Endothelial cell of umbilical vein (primary cell): ENCODE data around the gene PWP1. TPM values are rescaled to one million over a fixed set of nuclear protein-coding genes. Genes with fewer than 3 reads are reported as not detected.

Experiments
- BruUV-seq: library from RNA; stranded (reverse); fragments of 400-500 nt; replicated peaks from 2 replicates; lab custom pipeline; 2021; lab: Mats Ljungman, UMichigan
- CTCF ChIA-PET: fragments of 300-600, 350-600 bp; sonication (Branson Sonifier 250); formaldehyde crosslinking; loops from one replicate; lab custom pipeline; 2021; ENCODE audit warnings: antibody characterized with exemption, inconsistent platforms; lab: Charles Lee
- POLR2A ChIA-PET: fragments of 300-600, 350-600 bp; sonication (Branson Sonifier 250); formaldehyde crosslinking; loops from one replicate; lab custom pipeline; 2021; ENCODE audit warnings: antibody characterized with exemption, inconsistent platforms; lab: Charles Lee
- DNase-seq: peaks from one replicate; pipeline ENCODE4 v3.0.0-alpha.2; 2011; ENCODE audit warnings: low read depth, low spot score
- FAIRE-seq: peaks from 2 replicates; lab custom pipeline; 2011; peaks lifted over from hg19 to GRCh38; lab: Jason Lieb, UNC
- H2AFZ ChIP-seq: 2 replicates; pipeline ENCODE4 v1.6.0; 2012; ENCODE audit warnings: low read depth, low read length, control low read depth, inconsistent platforms
- H3K27ac ChIP-seq: 2 replicates; pipeline ENCODE4 v1.5.1; 2011; ENCODE audit warnings: low read depth, mild to moderate bottlenecking, control low read depth, low read length, moderate library complexity; ENCODE audit not compliant: insufficient read depth
- H3K27me3 ChIP-seq, 2 experiments: 2 replicates each; pipeline versions ENCODE4 v1.6.0 to v1.6.1; 2011; ENCODE audit warnings: low read length in 2 of 2, mixed read lengths in 1 of 2; ENCODE audit not compliant: control insufficient read depth in 2 of 2, insufficient read depth in 2 of 2
- H3K36me3 ChIP-seq, 2 experiments: 2 replicates in 1 of 2; 3 replicates in 1 of 2; pipeline ENCODE4 v1.5.1; 2011; ENCODE audit warnings: low read length in 2 of 2, mild to moderate bottlenecking in 1 of 2, moderate library complexity in 1 of 2; ENCODE audit not compliant: control insufficient read depth in 2 of 2, insufficient read depth in 2 of 2; ENCODE audit errors: extremely low read depth in 1 of 2
- H3K4me1 ChIP-seq: 3 replicates; pipeline ENCODE4 v1.5.1; 2011; ENCODE audit warnings: mild to moderate bottlenecking, low read length; ENCODE audit not compliant: control insufficient read depth, insufficient read depth; ENCODE audit errors: extremely low read depth
- H3K4me2 ChIP-seq: 2 replicates; pipeline ENCODE4 v1.6.1; 2011; ENCODE audit warnings: low read length, control low read depth, mixed read lengths; ENCODE audit not compliant: insufficient read depth
- H3K4me3 ChIP-seq, 3 experiments: fragments of 200-600 bp in 1 of 3; sonication (generic), shearing (Covaris generic) in 1 of 3; replicated peaks in 1 of 3; 2 replicates each; pipeline ENCODE4 v1.5.1; 2011 to 2016; ENCODE audit warnings: control low read depth in 3 of 3, low read length in 3 of 3, mild to moderate bottlenecking in 2 of 3, inconsistent platforms in 1 of 3, low read depth in 1 of 3, moderate library complexity in 1 of 3; ENCODE audit not compliant: insufficient read depth in 1 of 3
- H3K79me2 ChIP-seq: 2 replicates; pipeline ENCODE4 v1.6.0; 2012; ENCODE audit warnings: low read length, inconsistent platforms; ENCODE audit not compliant: control insufficient read depth, insufficient read depth
- H3K9ac ChIP-seq: replicated peaks from 2 replicates; pipeline ENCODE3; 2011; ENCODE audit warnings: low read length, control low read depth; ENCODE audit not compliant: insufficient read depth; ENCODE audit errors: extremely low read depth
- H3K9me1 ChIP-seq: replicated peaks from 3 replicates; pipeline ENCODE4 v1.6.0; 2011; ENCODE audit warnings: mild to moderate bottlenecking, low read length; ENCODE audit not compliant: control insufficient read depth, insufficient read depth; ENCODE audit errors: extremely low read depth
- H3K9me3 ChIP-seq: replicated peaks from 2 replicates; pipeline ENCODE4 v1.5.1; 2012; ENCODE audit warnings: low read length, inconsistent platforms; ENCODE audit not compliant: control insufficient read depth, insufficient read depth
- H4K20me1 ChIP-seq: replicated peaks from 2 replicates; pipeline ENCODE3; 2011; ENCODE audit warnings: mild to moderate bottlenecking, low read length; ENCODE audit not compliant: control insufficient read depth, insufficient read depth; ENCODE audit errors: extremely low read depth
- EZH2 ChIP-seq: IDR thresholded peaks from 2 replicates; pipeline ENCODE4 v1.6.1; 2012; ENCODE audit warnings: borderline replicate concordance, low read depth, mild to moderate bottlenecking, moderate library complexity, low read length, inconsistent platforms; ENCODE audit not compliant: severe bottlenecking
- FOS ChIP-seq: IDR thresholded peaks from 2 replicates; pipeline ENCODE4 v1.6.1; 2011; ENCODE audit warnings: mild to moderate bottlenecking, low read length, moderate library complexity, borderline replicate concordance; ENCODE audit not compliant: insufficient read depth
- GATA2 ChIP-seq: IDR thresholded peaks from 2 replicates; pipeline ENCODE4 v1.7.0; 2011; ENCODE audit warnings: low read depth, mild to moderate bottlenecking, moderate library complexity, mixed read lengths, low read length; ENCODE audit not compliant: insufficient read length, insufficient read depth
- JUN ChIP-seq: IDR thresholded peaks from 2 replicates; pipeline ENCODE4 v1.6.1; 2011; ENCODE audit warnings: borderline replicate concordance, low read depth; ENCODE audit not compliant: insufficient read length, insufficient read depth
- MAX ChIP-seq: IDR thresholded peaks from 2 replicates; pipeline ENCODE4 v1.6.1; 2011; ENCODE audit not compliant: insufficient read depth, insufficient read length
- MYC ChIP-seq: IDR thresholded peaks from one replicate; pipeline ENCODE4 v1.6.1; 2011; ENCODE audit warnings: mild to moderate bottlenecking, low read depth, low read length
- POLR2A ChIP-seq: IDR thresholded peaks from 2 replicates; pipeline ENCODE4 v1.6.1; 2012; ENCODE audit warnings: low read depth, mild to moderate bottlenecking, control low read depth, low read length
- POLR2AphosphoS5 ChIP-seq: IDR thresholded peaks from 2 replicates; pipeline ENCODE4 v1.6.1; 2012; ENCODE audit warnings: low read depth, mild to moderate bottlenecking, control low read depth, low read length, moderate library complexity; ENCODE audit not compliant: insufficient read depth
- dilution Hi-C: fragments of 300-500 bp; cut with MboI; formaldehyde crosslinking; loops from one replicate; pipeline ENCODE4 v1.15.0; 2019; ENCODE audit warnings: low sequenced_read_pairs; ENCODE audit not compliant: extremely low pct_ligation_motif_present
- intact Hi-C: fragments of 100-400 bp; cut with micrococcal nuclease; formaldehyde crosslinking; loops from one replicate; pipeline ENCODE4 v1.10.0; 2022
- polyA plus RNA-seq, 4 experiments: library from polyadenylated mRNA; depleted of rRNA in 3 of 4; stranded (reverse) in 3 of 4; unstranded in 1 of 4; fragments of >200 nt; gene quantifications; 2 replicates each; pipeline versions ENCODE4 v1.2.1 to v1.2.3, GENCODE V29; 2011 to 2012; ENCODE audit warnings: missing spikeins in 1 of 4
- total RNA-seq: library from RNA; stranded (reverse); gene quantifications from 2 replicates; pipeline ENCODE4 v1.2.3, GENCODE V29; 2021
- TF ChIP-seq, protein P1 (sequence below), 2 donors: IDR thresholded peaks; 1 replicate in 1 of 2; 2 replicates in 1 of 2; pipeline ENCODE4 v1.5.1; 2011; ENCODE audit warnings: low read length in 2 of 2, mild to moderate bottlenecking in 2 of 2, moderate library complexity in 2 of 2, control low read depth in 1 of 2, inconsistent platforms in 1 of 2, low read depth in 1 of 2; ENCODE audit not compliant: insufficient read depth in 1 of 2; ENCODE audit errors: extremely low read depth in 1 of 2

Gene PWP1
- total and polyA plus RNA-seq, 2 donors (not counting 3 experiments of a cell fraction or from before 2014, with no cell fraction given): 70.8 to 154 TPM

DNA sequence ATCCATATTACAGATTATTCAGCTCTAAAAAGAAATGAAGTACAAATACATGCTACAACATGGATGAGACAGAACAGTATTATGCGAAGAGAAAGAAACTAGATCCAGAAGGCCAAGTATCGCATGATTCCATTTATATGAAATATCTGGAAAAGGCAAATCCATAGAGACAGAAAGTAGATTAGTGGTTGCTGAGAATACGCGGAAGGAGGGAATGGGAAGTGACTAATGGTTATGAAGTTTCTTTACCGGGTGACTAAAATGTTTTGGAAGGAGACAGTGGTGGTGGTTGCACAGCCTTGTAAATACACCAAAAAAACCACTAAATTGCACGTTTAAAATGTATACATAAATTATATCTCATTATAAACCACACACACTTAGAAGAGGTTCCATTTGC is 62.9 kb downstream of the PWP1 start:
- peaks cover 47% of the 10 kb centered on the region for H3K4me1 ChIP-seq
- peak overlapping the region; percentile 92 for H3K4me2 ChIP-seq
- intact Hi-C loops (loop anchor here (2.0 to 5.0 kb wide), 3 partner anchors 64 to 769 kb away; partner anchors contain the start of genes CRY1, FICD and PWP1), dilution Hi-C loops (no loop called here)
- H3K27ac ChIP-seq: peak overlapping the region; percentile 83
- CTCF ChIA-PET: no interaction called here
- no peaks in the 10 kb centered on the region for H3K9me1 ChIP-seq
- no TSS peak for BruUV-seq
- POLR2A ChIA-PET: no interaction called here
- no peak overlapping the region for H2AFZ ChIP-seq
- no peaks in the 10 kb centered on the region for H3K27me3 ChIP-seq
- H3K9ac ChIP-seq: peak overlapping the region; percentile 61
- FAIRE-seq (peak; percentile 62), DNase-seq (peak; percentile 84)
- H3K9me3 ChIP-seq: no peaks in the 10 kb centered on the region
- peaks cover 18 to 33% of the 10 kb centered on the region in 2 experiments for H3K36me3 ChIP-seq
- peaks cover 2% of the 10 kb centered on the region for H4K20me1 ChIP-seq
- H3K4me3 ChIP-seq: peak overlapping the region in 1 of 3 experiments; percentile 42
- TF ChIP-seq JUN: peak; percentile 69
- TF ChIP-seq FOS: peak; percentile 82
- TF ChIP-seq EZH2: no peak
- TF ChIP-seq POLR2AphosphoS5: peak; percentile 41
- TF ChIP-seq POLR2A: no peak
- H3K79me2 ChIP-seq: peaks cover 52% of the 10 kb centered on the region

DNA sequence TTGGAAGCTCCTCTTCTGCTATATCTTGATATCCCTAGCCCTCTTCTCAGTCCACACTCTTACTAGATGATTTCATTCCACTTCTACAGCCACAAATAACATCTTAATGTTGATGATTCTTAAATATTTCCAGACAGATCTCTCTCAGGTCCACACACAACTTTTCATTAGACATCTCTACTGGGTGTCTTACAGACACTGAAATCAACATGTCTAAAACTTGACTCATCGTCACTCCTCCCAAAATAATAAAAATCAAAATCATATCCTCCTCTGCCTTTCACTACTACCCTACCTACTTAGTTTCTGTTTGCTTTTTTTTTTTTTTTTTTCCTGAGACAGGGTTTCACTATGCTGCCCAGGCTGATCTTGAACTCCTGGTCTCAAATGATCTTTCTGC is 63.5 kb downstream of the PWP1 start:
- peaks cover 17 to 36% of the 10 kb centered on the region in 2 experiments for H3K36me3 ChIP-seq
- no TSS peak for BruUV-seq
- H3K9me3 ChIP-seq: no peaks in the 10 kb centered on the region
- TF ChIP-seq MYC (no peak), POLR2A (no peak), GATA2 (no peak), POLR2AphosphoS5 (no peak), EZH2 (no peak), FOS (no peak), JUN (no peak), MAX (no peak)
- TF ChIP-seq, protein P1, sequence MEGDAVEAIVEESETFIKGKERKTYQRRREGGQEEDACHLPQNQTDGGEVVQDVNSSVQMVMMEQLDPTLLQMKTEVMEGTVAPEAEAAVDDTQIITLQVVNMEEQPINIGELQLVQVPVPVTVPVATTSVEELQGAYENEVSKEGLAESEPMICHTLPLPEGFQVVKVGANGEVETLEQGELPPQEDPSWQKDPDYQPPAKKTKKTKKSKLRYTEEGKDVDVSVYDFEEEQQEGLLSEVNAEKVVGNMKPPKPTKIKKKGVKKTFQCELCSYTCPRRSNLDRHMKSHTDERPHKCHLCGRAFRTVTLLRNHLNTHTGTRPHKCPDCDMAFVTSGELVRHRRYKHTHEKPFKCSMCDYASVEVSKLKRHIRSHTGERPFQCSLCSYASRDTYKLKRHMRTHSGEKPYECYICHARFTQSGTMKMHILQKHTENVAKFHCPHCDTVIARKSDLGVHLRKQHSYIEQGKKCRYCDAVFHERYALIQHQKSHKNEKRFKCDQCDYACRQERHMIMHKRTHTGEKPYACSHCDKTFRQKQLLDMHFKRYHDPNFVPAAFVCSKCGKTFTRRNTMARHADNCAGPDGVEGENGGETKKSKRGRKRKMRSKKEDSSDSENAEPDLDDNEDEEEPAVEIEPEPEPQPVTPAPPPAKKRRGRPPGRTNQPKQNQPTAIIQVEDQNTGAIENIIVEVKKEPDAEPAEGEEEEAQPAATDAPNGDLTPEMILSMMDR (IDR thresholded peaks at IDR 0.05; ENCODE audit: extremely low read depth in 1 of 2, insufficient read depth in 1 of 2, low read depth in 1 of 2, low read length in 2 of 2): no peak
- dilution Hi-C loops (no loop called here), intact Hi-C loops (loop anchor here (1.0 to 5.0 kb wide), 4 partner anchors 10 to 768 kb away; partner anchors contain the start of genes CRY1, FICD and PWP1)
- H3K9ac ChIP-seq: peak overlapping the region; percentile 48
- H3K9me1 ChIP-seq: no peaks in the 10 kb centered on the region
- H2AFZ ChIP-seq: no peak overlapping the region
- ChIA-PET POLR2A (interaction anchor here (0.7 kb wide), 1 partner anchor 12 kb away, joined by 9 read pairs; no protein-coding TSS in a partner anchor), CTCF (no interaction called here)
- DNase-seq (peak; percentile 42), FAIRE-seq (no peak)
- peak overlapping the region; percentile 83 for H3K27ac ChIP-seq
- peaks cover 53% of the 10 kb centered on the region for H3K79me2 ChIP-seq
- H3K27me3 ChIP-seq: no peaks in the 10 kb centered on the region
- peak overlapping the region in 1 of 3 experiments; percentile 42 for H3K4me3 ChIP-seq
- H4K20me1 ChIP-seq: peaks cover 2% of the 10 kb centered on the region
- peaks cover 47% of the 10 kb centered on the region for H3K4me1 ChIP-seq
- peak overlapping the region; percentile 92 for H3K4me2 ChIP-seq
